Neural crest cell (in vitro differentiated cells): ENCODE results near the gene CLASP1. TPM values are rescaled to one million over a fixed set of nuclear protein-coding genes. Genes with fewer than 3 reads are reported as not detected.

Experiments
- DNase-seq: peaks from one replicate; pipeline ENCODE4 v3.0.0; 2021; ENCODE audit warnings: low read depth, mixed read lengths, low spot score
- H3K27ac Mint-ChIP-seq: one replicate; pipeline ENCODE4 v1.8.0; 2021; ENCODE audit warnings: mild to moderate bottlenecking, mixed read lengths; ENCODE audit not compliant: unreplicated experiment
- H3K27me3 Mint-ChIP-seq: 2 replicates; pipeline ENCODE4 v1.8.0; 2021; ENCODE audit warnings: low read depth, mild to moderate bottlenecking, mixed read lengths
- H3K36me3 Mint-ChIP-seq: 2 replicates; pipeline ENCODE4 v1.8.0; 2021; ENCODE audit warnings: low read depth, mild to moderate bottlenecking, mixed read lengths
- H3K4me1 Mint-ChIP-seq: 2 replicates; pipeline ENCODE4 v1.8.0; 2021; ENCODE audit warnings: mixed read lengths
- H3K4me3 Mint-ChIP-seq: one replicate; pipeline ENCODE4 v1.8.0; 2021; ENCODE audit warnings: mild to moderate bottlenecking, mixed read lengths
- H3K9me3 Mint-ChIP-seq: 2 replicates; pipeline ENCODE4 v1.8.0; 2021; ENCODE audit warnings: mixed read lengths
- total RNA-seq: library from RNA; stranded (reverse); gene quantifications from 2 replicates; pipeline ENCODE4 v1.2.1, GENCODE V29; 2021
- TF ChIP-seq, protein P1 (sequence below): fragments of 200-600 bp; sonication (generic); conservative IDR thresholded peaks from 2 replicates; pipeline ENCODE4 v1.5.0; 2021; ENCODE audit warnings: antibody characterized with exemption, mild to moderate bottlenecking

The CLASP1 gene
- total RNA-seq, 1 donor from 2014 or later = 95.8 TPM

DNA sequence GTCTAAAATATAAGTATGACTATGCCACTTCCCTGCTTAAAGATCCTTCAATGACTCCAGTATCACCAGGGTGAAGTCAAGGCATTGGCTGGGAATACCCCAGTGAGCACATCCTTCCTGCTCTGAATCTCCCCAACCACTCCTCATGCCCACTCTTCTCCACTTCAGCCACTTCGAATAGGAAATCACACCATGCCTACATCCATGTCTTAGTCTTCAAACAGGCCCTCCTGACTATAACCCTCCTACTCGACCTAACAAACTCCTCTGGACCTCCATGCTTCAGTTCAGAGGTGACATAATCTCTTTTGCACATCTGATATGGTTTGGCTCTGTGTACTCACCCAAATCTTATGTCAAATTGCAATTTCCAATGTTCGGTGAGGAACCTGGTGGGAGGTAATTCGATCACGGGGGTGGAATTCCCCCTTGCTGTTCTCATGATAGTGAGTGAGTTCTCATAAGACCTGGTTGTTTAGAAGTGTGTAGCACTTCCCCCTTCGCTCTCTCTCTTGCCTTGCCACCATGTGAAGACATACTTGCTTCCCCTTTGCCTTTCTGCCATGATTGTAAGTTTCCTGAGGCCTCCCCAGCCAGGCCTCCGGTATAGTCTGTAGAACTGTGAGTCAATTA lies 276.4 kb downstream of the CLASP1 start:
- TF ChIP-seq, protein P1, sequence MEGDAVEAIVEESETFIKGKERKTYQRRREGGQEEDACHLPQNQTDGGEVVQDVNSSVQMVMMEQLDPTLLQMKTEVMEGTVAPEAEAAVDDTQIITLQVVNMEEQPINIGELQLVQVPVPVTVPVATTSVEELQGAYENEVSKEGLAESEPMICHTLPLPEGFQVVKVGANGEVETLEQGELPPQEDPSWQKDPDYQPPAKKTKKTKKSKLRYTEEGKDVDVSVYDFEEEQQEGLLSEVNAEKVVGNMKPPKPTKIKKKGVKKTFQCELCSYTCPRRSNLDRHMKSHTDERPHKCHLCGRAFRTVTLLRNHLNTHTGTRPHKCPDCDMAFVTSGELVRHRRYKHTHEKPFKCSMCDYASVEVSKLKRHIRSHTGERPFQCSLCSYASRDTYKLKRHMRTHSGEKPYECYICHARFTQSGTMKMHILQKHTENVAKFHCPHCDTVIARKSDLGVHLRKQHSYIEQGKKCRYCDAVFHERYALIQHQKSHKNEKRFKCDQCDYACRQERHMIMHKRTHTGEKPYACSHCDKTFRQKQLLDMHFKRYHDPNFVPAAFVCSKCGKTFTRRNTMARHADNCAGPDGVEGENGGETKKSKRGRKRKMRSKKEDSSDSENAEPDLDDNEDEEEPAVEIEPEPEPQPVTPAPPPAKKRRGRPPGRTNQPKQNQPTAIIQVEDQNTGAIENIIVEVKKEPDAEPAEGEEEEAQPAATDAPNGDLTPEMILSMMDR = no peak
- Mint-ChIP-seq H3K36me3 (peaks cover 42% of the 10 kb centered on the region), H3K27me3 (no peaks in the 10 kb centered on the region), H3K4me1 (peaks cover 4% of the 10 kb centered on the region), H3K4me3 (no peak overlapping the region), H3K27ac (no peak overlapping the region), H3K9me3 (no peaks in the 10 kb centered on the region)
- DNase-seq = no peak

DNA sequence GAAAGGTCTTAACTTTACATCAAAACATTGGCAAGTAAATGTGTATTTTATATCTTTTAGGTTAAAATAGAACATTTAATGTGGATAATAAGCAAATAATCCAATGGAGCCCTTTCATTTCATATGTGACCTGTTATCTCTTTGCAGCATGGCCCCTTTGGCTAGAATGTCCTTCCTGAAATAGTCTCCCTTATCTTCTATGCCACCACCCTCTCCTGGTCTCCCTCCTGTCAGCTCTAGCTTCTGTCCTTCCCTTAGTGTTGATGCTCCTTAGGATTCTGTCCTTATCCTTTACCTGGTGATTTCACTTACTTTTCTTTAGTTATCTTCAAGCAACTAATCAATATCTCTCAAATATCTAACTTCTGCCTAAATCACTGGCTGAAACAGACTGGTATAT lies 277.2 kb downstream of the CLASP1 start:
- Mint-ChIP-seq H3K4me3 (no peak overlapping the region), H3K27ac (no peak overlapping the region), H3K4me1 (no peaks in the 10 kb centered on the region), H3K9me3 (no peaks in the 10 kb centered on the region), H3K27me3 (no peaks in the 10 kb centered on the region), H3K36me3 (peaks cover 42% of the 10 kb centered on the region)
- no peak for DNase-seq
- TF ChIP-seq, protein P1 = no peak

- no peak for DNase-seq
- H3K27me3 Mint-ChIP-seq = no peaks in the 10 kb centered on the region
- TF ChIP-seq, protein P1 = no peak
- H3K9me3 Mint-ChIP-seq = no peaks in the 10 kb centered on the region
- no peaks in the 10 kb centered on the region for H3K4me1 Mint-ChIP-seq
- H3K27ac Mint-ChIP-seq = no peak overlapping the region
- H3K36me3 Mint-ChIP-seq = peaks cover 30% of the 10 kb centered on the region
- H3K4me3 Mint-ChIP-seq = no peak overlapping the region
These were observed 280.4 kb downstream of the CLASP1 start for GRCh38 chr2:121368836-121369235.

- Mint-ChIP-seq H3K4me3 (no peak overlapping the region), H3K9me3 (no peaks in the 10 kb centered on the region), H3K27me3 (no peaks in the 10 kb centered on the region), H3K36me3 (peaks cover 24% of the 10 kb centered on the region), H3K27ac (no peak overlapping the region), H3K4me1 (no peaks in the 10 kb centered on the region)
- TF ChIP-seq, protein P1 = no peak
- DNase-seq = no peak
These were observed 281.1 kb downstream of the CLASP1 start for GRCh38 chr2:121368155-121368554.

DNA sequence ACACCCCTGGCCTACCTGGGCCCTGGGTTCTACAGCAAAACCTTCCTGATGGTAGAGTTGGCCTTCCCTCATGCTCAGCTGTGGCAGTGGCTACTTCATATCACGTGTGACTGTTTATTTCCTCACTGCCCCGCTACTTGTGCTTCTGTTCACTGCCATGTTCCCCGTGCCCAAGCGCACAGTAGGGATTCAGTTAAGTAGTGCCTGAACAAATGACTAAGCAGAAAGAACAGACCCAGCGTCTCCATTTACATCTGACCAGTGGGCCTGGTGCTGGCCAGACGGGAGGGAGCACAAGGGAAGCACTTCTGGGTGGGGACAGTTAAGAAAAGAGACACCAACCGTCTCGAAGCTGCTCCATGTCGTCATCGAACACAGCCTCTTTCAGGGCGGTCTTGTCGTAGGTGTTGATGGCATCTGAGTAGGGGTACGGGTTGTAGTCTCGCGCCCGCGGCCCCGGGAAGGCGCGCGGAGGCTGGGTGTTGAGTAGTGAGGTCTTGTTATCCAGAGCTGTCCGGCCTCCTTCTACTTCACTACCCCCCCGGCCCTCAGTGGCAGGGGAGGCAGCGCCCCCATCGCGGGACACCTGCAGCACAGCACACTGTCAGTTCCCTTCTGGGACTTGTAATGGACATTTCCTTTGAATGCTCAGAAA lies 281.9 kb downstream of the CLASP1 start:
- Mint-ChIP-seq H3K36me3 (peaks cover 17% of the 10 kb centered on the region), H3K27me3 (no peaks in the 10 kb centered on the region), H3K4me3 (no peak overlapping the region), H3K9me3 (no peaks in the 10 kb centered on the region), H3K27ac (no peak overlapping the region), H3K4me1 (no peaks in the 10 kb centered on the region)
- DNase-seq = no peak
- TF ChIP-seq, protein P1 = no peak
